CD1c-positive myeloid dendritic cell (primary cell): ENCODE measurements around the gene RBM26.

Experiments used
- DNase-seq: peaks from one replicate; pipeline ENCODE4 v3.0.0-alpha.2; 2016; ENCODE audit errors: extremely low spot score

RBM26 gene

DNA sequence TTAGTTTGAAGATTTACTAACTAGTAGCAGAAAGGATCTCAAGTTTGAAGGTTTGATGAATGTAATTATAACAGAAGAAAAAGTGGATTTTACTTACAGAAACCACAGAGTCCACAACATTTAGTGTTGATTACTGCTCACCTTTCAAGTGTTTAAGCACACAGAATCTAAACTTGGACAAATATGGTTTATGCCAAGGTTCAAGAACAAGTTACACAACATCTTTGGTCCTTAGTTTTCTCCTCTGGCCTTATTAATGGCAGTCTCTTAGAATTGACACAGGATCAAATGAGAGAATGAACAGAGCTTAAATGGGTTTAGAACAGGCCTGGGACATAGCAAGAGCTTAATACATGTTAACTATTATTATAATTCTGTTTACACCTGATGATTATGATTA lies 133.0 kb downstream of the RBM26 start:
- DNase-seq, result no peak

- no peak for DNase-seq
Observed at GRCh38 chr13:79271616-79272015, 134.4 kb downstream of the RBM26 start.

- no peak for DNase-seq
Observed at GRCh38 chr13:79270859-79271258, 135.2 kb downstream of the RBM26 start.
